Suppressor macrophage treated with lipopolysaccharide for 1 hour (primary cell): Measurements from ENCODE around the gene SLC38A7.
"Not testable (repeated sequence)": the region's sequence is repeated elsewhere in the genome, so short reads cannot be mapped to it uniquely, and the experiment has no call there.

ENCODE experiments used
- DNase-seq, 3 donors: peaks; one replicate each; pipeline ENCODE4 v3.0.0-alpha.2; 2020 to 2022

SLC38A7 gene

DNA sequence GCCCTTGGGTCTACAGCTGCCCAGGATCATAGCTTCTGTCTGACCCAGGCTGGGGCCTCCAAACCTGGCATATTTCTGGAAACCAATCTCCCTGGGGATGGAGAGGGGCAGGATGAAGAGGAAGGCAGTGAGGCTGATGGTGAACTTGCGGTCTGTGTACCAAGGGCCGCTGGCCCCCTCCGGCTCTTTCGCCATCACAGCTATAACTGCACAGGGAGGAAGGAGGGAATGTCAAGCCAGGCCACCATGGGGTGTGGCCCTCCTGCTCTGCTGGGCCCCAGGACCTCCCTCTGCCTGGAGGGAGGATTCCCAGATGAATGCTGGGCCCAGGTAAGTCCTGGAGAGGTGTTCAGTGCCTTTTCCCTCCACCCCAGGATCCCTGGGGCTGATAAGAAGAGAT lies 6.3 kb downstream of the SLC38A7 start:
- no peak for DNase-seq

DNA sequence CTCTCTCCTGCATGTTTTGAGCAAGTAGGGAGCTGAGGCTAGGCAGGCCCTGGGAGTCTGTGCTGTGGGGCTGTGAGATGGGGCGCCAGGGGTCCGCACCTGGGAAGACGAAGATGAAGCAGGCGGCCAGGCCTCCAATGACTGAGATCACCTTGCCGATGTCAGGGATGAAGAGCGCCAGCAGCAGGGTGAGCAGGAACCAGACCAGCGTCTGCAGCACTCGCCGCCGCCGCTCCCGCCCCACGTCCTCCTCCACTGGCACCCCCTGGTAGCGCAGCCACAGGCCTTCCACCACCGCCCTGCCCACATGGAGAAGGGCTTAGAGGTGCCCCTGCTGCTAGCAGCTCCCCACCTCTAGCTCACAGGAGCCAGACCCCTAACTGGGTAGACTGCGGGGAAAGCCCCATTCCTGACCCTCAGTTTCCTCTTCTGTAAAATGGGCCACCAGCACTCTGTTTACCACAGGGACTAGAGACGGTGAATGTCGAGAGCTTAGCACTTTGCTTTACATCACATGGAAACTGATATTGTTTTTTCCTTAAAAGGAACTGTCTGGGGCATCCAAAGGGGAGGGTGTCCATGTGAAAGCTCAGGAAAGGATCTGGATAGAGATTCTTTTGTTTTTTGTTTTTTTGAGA lies 13.5 kb downstream of the SLC38A7 start:
- no peak for DNase-seq

DNA sequence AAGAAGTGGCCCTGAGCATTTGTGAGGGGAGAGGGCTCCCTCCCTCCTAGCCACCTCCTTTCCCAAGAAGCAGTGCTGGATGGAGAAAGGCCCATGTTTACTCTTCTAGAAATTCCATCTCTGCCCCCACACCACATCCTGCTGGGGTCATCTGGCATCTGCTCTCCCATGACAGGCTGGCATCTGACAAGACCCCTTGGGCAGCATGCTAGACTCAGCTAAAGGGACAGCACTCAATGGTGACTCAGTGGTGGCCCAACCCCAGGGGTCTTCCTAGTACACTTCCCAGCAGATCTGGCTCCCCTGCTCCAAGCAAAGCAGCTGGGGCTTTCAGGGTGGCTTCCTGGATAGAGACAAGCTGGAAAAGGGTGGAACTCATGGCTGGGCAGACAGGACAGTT lies 14.4 kb downstream of the SLC38A7 start:
- no peak for DNase-seq

DNA sequence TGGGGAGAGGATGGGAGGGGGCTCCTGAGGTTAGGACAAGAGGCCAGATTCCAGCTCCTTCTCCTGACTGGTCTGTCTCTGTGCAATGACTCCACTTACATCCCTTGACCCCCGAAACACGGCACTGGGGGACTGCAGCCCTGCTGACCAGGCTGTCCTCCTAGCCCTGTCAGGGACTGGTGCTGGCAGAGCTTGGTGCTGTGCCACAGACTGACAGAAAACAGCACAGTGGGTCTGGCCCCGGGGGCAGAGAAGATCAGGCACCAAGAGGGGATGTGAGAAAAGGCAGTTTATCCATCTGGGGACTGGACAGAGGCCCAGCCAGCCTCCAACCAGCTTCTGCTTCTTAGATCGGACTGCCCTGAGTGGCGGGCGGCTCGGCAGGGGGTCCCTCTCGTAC lies 19.4 kb downstream of the SLC38A7 start:
- DNase-seq: no peak

DNA sequence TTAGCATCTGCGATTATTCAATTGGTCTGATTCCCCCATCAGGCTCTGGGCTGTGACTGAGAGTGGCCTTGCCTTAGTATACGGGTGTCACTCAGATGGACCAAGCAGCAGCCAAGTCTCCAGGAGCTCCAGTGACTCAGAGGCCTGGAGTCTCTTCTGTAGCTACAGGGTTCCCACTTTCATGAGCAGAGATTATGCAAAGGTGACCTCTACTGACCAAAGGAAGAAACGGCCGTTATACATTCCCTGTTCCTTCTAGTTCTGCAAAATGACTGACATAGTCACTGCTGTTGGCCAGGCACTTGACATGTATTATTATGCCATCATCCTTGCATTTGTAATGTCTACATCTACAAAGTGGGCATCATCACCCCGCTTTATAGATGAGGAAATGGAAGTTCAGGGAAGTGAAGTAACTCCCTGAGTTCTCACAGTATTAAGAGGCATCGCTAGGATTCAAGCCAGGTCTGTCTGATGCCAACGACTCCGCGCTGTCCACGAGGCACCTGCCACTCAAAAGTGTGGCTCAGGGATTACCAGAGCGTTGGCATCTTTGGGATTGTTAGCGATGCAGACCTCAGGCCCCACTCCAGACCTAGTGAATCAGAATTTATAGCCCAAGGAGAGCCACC lies 23.3 kb downstream of the SLC38A7 start:
- DNase-seq: peak; percentile 86 to 94 (median 92)

DNA sequence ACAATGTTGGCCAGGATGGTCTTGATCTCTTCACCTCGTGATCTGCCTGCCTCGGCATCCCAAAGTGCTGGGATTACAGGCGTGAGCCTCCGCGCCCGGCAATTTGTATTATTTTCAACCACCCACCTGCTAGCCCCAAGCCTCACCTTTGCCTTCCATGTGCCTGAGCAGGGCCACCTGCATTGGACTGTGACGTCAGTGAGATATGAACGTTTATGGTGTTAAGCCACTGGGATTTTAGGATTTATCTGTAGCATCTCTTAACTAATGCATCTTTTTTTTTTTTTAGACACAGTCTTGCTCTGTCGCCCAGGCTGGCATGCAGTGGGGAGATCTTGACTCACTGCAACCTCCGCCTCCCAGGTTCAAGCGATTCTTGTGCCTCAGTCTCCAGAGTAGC lies 24.7 kb downstream of the SLC38A7 start:
- DNase-seq: not testable (repeated sequence)

DNA sequence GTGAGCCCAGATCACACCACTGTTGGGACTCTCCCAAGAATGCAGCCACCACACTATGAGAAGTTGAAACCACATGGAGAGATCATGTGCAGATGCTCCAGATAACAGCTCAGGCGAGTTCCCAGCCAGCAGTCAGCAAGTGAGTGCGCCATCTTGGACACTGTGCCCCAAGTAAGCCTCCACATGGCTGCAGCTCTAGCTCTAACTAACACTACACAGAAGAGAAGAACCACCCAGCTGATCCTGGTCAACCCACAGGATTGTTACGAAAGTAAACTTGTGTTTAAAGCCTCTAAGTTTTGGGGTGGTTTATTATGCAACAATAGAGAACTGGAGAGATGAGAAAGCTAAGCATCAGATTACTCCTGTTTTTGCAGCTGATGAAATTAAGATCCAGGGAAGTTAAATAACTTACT lies 25.8 kb downstream of the SLC38A7 start:
- no peak for DNase-seq

DNA sequence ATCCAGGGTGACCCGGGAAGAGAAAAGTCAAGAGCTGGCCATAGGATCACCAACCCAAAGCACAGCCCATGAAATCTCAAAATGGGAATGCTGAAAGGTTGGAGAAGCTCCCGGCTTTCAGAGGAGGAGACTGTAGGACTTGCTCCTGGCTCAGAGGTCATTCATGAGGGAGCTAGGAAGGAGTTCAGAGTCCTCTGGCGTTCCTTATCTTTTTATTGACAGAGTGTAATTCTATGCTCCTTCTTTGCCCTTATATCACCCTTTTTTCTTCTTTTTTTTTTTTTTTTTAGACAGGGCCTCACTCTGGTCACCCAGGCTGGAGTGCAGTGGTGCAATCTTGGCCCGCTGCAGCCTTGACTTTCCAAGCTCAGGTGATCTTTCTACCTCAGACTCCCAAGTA lies 27.7 kb downstream of the SLC38A7 start:
- DNase-seq: peak in 1 of 3 donors; percentile 6

GRCh38 chr16:58655215-58655596 lies 29.4 kb downstream of the SLC38A7 start:
- DNase-seq: no peak

GRCh38 chr16:58654560-58655214 lies 29.9 kb downstream of the SLC38A7 start:
- no peak for DNase-seq

DNA sequence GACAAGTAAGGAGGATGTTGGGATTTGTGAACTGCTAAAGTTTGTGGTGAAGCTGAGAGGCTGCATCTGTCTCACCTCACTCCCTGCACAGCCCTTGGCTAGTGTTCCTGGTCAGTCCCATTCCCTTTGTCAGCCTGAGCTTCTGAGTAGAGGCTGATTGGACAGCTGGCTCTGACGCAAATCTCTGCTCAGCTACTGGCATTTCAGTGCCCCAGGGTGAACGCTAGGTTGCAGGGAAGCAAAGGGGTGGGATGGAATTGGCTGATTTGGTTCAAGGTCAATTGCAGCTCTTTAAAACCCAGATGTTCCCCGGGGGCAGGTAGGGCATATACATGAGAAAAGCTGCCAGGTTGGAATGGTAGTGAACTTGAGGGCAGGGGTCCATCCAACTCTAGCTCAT lies 31.8 kb downstream of the SLC38A7 start:
- no peak for DNase-seq

- DNase-seq: no peak
Measured at GRCh38 chr16:58651965-58652348, 32.6 kb downstream of the SLC38A7 start.

GRCh38 chr16:58649707-58650106 lies 34.9 kb downstream of the SLC38A7 start:
- no peak for DNase-seq

GRCh38 chr16:58647107-58647506 lies 37.5 kb downstream of the SLC38A7 start:
- peak in 1 of 3 donors; percentile 9 for DNase-seq

- no peak for DNase-seq
Measured at GRCh38 chr16:58644765-58645487, 39.6 kb downstream of the SLC38A7 start.

DNA sequence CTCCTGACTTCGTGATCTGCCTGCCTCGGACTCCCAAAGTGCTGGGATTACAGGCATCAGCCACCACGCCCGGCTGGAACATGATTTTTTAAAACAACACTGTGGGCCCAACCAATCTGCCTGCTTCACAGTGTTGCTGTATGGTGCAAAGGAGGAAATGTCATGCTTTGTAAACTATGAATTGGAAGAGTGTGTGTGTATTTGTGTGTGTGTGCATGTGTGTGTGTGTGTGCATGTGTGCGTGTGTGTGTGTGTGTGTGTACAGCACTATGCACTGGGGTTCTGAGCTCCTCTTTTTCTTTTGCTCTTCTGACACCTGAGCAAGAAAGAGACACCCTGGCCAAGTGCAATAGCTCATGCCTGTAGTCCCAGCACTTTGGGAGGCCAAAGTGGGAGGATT lies 40.5 kb downstream of the SLC38A7 start:
- no peak for DNase-seq

DNA sequence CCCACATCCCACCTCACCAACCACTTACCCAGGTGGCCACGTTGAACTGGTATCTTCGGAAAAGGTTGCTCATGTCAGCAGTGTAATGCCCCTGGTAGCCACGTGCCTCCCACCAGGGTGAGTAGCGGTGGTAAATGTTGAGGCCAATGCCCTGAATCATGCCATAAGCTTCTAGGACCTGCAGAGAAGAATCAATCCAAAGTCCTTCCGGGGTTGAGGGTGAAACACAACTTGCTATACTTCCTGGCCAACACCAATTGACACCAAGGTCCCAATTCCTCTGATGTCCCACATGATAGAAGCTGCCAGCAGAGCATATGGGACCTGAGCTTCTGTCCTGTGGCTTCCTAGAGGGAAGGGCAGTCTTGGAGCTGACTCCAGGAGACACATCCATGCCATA lies 43.6 kb downstream of the SLC38A7 start:
- DNase-seq: no peak

- DNase-seq: no peak
Measured at GRCh38 chr16:58639836-58640235, 44.7 kb downstream of the SLC38A7 start.

DNA sequence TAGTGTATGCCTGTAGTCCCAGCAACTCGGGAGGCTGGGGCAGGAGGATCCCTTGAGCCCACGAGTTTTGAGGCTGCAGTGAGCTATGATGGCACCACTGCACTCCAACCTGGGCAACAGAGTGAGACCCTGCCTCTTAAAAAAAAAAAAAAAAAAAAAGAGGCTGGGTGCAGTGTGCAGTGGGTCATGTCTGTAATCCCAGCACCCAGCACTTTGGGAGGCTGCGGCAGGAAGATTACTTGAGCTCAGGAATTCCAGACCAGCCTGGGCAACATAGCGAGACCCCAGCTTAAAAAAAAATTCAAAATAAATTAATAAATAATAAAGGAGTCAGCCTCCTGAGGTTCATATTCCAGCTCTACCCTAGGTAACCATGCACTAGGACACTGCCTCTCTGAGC lies 45.3 kb downstream of the SLC38A7 start:
- no peak for DNase-seq

DNA sequence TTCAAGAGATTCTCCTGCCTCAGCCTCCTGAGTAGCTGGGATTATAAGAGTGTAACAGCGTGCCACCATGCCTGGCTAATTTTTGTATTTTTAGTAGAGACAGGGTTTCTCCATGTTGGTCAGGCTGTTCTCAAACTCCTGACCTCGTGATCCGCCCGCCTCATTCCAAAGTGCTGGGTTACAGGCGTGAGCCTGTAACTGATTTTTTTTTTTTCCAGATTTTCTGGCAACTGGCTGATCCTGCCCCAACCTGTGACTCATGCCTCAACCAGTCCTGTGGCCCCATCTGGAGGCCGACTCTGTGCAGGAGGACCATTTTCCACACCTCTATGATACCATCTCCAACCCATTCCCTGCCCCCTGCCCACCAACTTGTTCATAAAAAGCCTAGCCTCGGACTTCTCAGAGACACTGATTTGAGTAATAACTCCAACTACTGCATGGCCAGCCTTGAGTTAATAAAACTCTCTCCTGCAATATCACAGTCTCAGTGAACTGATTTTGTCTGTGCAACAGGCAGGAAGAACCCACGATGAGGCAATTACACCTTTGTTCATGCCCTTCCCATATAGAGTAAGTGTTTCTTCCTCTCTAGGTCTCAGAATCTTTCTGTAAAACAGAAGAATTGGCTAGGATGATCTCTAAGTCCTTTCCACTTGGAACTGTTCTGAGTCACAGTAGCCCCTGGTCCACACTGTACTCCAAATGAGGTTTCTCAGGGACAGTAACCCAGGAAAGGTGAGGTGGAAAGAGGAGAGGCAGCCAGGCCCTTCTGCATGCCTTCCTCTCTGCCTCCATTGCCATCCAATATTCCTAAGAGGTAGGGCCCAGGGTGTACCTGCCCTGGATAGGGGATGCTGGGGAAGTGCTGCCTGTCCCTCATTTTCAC lies 46.2 kb downstream of the SLC38A7 start:
- peak; percentile 43 to 55 (median 55) for DNase-seq

GRCh38 chr16:58637021-58637420 lies 47.5 kb downstream of the SLC38A7 start:
- not testable (repeated sequence) for DNase-seq

GRCh38 chr16:58636466-58636865 lies 48.1 kb downstream of the SLC38A7 start:
- no peak for DNase-seq

GRCh38 chr16:58635502-58635901 lies 49.1 kb downstream of the SLC38A7 start:
- no peak for DNase-seq
